ENCODE data around the gene GRHPR. TPM values are rescaled to one million over a fixed set of nuclear protein-coding genes. Genes with fewer than 3 reads are reported as not detected.

Gene GRHPR
- 100 to 1,000 TPM; 135 to 143 (median 138) TPM for total RNA-seq

DNA sequence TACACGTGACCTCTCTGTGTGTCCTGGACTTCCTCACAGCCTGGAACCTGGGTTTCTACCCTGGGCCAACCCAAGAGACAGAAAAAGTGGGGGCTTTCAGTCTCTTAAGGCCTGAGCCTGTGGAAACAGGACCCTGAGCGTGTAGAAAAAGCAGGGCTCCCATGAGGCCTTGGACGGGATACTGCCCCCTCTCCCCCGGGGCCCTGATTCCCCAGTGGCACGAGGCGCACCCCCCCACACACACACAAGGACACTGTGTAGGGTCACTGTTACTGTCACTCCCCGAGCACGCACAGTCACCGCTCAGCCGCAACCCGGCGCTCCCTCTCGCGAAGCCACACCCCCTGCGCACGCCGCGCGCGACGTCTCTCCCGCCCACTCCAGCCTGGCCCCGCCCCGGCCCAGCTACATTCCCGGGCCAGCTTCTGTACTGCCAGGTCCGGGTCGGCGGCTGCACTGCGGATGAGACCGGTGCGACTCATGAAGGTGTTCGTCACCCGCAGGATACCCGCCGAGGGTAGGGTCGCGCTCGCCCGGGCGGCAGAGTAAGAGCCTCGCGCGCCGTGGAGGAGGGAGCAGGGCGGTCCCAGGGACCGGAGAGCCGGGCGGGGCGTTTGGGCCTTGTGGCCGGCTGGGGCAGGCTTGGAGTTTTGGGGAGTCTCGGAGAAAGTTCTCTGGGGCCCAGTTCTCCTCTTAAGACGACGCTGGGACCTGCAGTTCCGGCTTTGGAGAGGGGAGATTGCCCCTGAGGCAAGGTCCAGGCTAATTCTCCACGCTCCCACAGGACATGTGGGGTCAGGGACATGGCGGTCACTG is at the start of gene GRHPR:
Gene GRHPR, plus strand, starts transcription at position 408 of the 816 bp plus-strand sequence. Its CDS starts 55 bp downstream, at position 463.
- 0% methylated on average over 32 of the region's 56 CpGs for WGBS
- H3K36me3 ChIP-seq: peaks cover 7 to 22% (median 16%) of the 10 kb centered on the region in 4 donors
- intact Hi-C loops (cut with DNase I): no loop called here

DNA sequence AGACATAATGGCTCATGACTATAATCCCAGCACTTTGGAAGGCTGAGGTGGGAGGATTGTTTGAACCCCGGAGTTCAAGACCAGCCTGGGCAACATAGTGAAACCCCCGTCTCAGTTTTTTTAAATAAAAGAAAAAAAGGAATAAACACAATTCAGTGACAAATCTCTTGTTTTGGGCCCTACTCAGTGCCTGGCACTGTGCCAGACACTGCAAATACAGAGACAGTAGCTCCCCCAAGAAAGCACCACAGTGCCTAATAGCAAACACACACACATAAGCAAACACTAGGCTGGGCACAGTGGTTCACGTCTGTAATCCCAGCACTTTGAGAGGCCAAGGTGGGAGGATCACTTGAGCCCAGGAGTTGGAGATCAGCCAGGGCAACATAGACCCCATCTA is 49.7 kb upstream of the GRHPR start:
- DNase-seq (ENCODE audit: extremely low spot score): no peak
- intact Hi-C loops (cut with DNase I): no loop called here
- Histone ChIP-seq H3K36me3 (no peaks in the 10 kb centered on the region), H3K4me1 (no peaks in the 10 kb centered on the region), H3K27ac (replicated peaks in 1 of 4) (no peak overlapping the region), H3K9me3 (no peaks in the 10 kb centered on the region), H3K4me3 (no peak overlapping the region), H3K27me3 (no peaks in the 10 kb centered on the region)
- 79% methylated on average over 2 of the region's 3 CpGs for WGBS
- TF ChIP-seq POLR2A (IDR thresholded peaks at IDR 0.05; ENCODE audit: low read depth): no peak
- no peak for TF ChIP-seq EP300 (IDR thresholded peaks at IDR 0.05)

More for the DNA sequence above, at the start of gene GRHPR:
- peaks cover 27 to 36% (median 34%) of the 10 kb centered on the region in 4 donors for H3K4me1 ChIP-seq
- H3K9me3 ChIP-seq: no peaks in the 10 kb centered on the region
- no peaks in the 10 kb centered on the region for H3K27me3 ChIP-seq
- TF ChIP-seq POLR2A (IDR thresholded peaks at IDR 0.05; ENCODE audit: low read depth): peak; percentile 53
- peak; percentile 82 to 92 for TF ChIP-seq POLR2AphosphoS5 (IDR thresholded peaks at IDR 0.05)
- TF ChIP-seq EP300 (IDR thresholded peaks at IDR 0.05): no peak
- TF ChIP-seq, protein P1, sequence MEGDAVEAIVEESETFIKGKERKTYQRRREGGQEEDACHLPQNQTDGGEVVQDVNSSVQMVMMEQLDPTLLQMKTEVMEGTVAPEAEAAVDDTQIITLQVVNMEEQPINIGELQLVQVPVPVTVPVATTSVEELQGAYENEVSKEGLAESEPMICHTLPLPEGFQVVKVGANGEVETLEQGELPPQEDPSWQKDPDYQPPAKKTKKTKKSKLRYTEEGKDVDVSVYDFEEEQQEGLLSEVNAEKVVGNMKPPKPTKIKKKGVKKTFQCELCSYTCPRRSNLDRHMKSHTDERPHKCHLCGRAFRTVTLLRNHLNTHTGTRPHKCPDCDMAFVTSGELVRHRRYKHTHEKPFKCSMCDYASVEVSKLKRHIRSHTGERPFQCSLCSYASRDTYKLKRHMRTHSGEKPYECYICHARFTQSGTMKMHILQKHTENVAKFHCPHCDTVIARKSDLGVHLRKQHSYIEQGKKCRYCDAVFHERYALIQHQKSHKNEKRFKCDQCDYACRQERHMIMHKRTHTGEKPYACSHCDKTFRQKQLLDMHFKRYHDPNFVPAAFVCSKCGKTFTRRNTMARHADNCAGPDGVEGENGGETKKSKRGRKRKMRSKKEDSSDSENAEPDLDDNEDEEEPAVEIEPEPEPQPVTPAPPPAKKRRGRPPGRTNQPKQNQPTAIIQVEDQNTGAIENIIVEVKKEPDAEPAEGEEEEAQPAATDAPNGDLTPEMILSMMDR (IDR thresholded peaks at IDR 0.05): no peak
- peak within 1 kb of the TSS; percentile 70 to 95 (median 86) for H3K4me3 ChIP-seq
- peak; percentile 97 for DNase-seq (ENCODE audit: extremely low spot score)
- peak within 1 kb of the TSS; percentile 83 to 92 (median 85) for H3K27ac ChIP-seq (replicated peaks in 1 of 4)

GRCh38 chr9:37373621-37374020 is 48.9 kb upstream of the GRHPR start:
- Histone ChIP-seq H3K4me3 (no peak overlapping the region), H3K4me1 (no peaks in the 10 kb centered on the region), H3K27me3 (no peaks in the 10 kb centered on the region), H3K9me3 (no peaks in the 10 kb centered on the region), H3K36me3 (no peaks in the 10 kb centered on the region), H3K27ac (replicated peaks in 1 of 4) (no peak overlapping the region)
- intact Hi-C loops (cut with DNase I): no loop called here
- DNase-seq (ENCODE audit: extremely low spot score): no peak
- TF ChIP-seq EP300 (IDR thresholded peaks at IDR 0.05): no peak
- 96% methylated on average over 1 of the region's 1 CpG for WGBS

- intact Hi-C loops (cut with DNase I): no loop called here
- Histone ChIP-seq H3K9me3 (no peaks in the 10 kb centered on the region), H3K27me3 (no peaks in the 10 kb centered on the region), H3K4me3 (no peak overlapping the region), H3K36me3 (no peaks in the 10 kb centered on the region), H3K27ac (replicated peaks in 1 of 4) (no peak overlapping the region), H3K4me1 (no peaks in the 10 kb centered on the region)
- TF ChIP-seq POLR2A (IDR thresholded peaks at IDR 0.05; ENCODE audit: low read depth): no peak
- TF ChIP-seq POLR2AphosphoS5 (IDR thresholded peaks at IDR 0.05): no peak
- TF ChIP-seq, protein P1 (IDR thresholded peaks at IDR 0.05): no peak
- TF ChIP-seq EP300 (IDR thresholded peaks at IDR 0.05): no peak
- WGBS: 88% methylated on average over 6 of the region's 6 CpGs
- no peak for DNase-seq (ENCODE audit: extremely low spot score)
Observed at GRCh38 chr9:37374892-37375291, 47.6 kb upstream of the GRHPR start.

- Histone ChIP-seq H3K4me3 (no peak overlapping the region), H3K4me1 (no peaks in the 10 kb centered on the region), H3K27me3 (no peaks in the 10 kb centered on the region), H3K9me3 (no peaks in the 10 kb centered on the region), H3K27ac (replicated peaks in 1 of 4) (no peak overlapping the region), H3K36me3 (no peaks in the 10 kb centered on the region)
- intact Hi-C loops (cut with DNase I): no loop called here
- DNase-seq (ENCODE audit: extremely low spot score): no peak
- TF ChIP-seq, protein P1 (IDR thresholded peaks at IDR 0.05): no peak
- TF ChIP-seq POLR2A (IDR thresholded peaks at IDR 0.05; ENCODE audit: low read depth): no peak
- no peak for TF ChIP-seq EP300 (IDR thresholded peaks at IDR 0.05)
- TF ChIP-seq POLR2AphosphoS5 (IDR thresholded peaks at IDR 0.05): no peak
- WGBS: 82% methylated on average over 13 of the region's 13 CpGs
Observed at GRCh38 chr9:37377688-37378612, 44.5 kb upstream of the GRHPR start.

Measured in esophagus muscularis mucosa (tissue), 4 donors.